Keratinocyte (primary cell): ENCODE measurements around the gene ASB17. TPM values are rescaled to one million over a fixed set of nuclear protein-coding genes. Genes with fewer than 3 reads are reported as not detected.
A peak's percentile ranks its signal among the peaks of the same experiment; 100 is the strongest.

ENCODE experiments used
- DNase-seq: peaks from one replicate; pipeline ENCODE4 v3.0.0-alpha.2; 2011; ENCODE audit warnings: low read depth, missing footprints, low spot score
- FAIRE-seq: peaks from 2 replicates; lab custom pipeline; 2011; peaks lifted over from hg19 to GRCh38; lab: Jason Lieb, UNC
- H2AFZ ChIP-seq: 2 replicates; pipeline ENCODE4 v1.6.0; 2012; ENCODE audit warnings: low read length, control low read depth, inconsistent platforms; ENCODE audit not compliant: control insufficient read depth
- H3K27ac ChIP-seq: 2 replicates; pipeline ENCODE4 v1.5.1; 2011; ENCODE audit warnings: low read length; ENCODE audit not compliant: control insufficient read depth, insufficient read depth
- H3K27me3 ChIP-seq: 3 replicates; pipeline ENCODE4 v1.6.0; 2011; ENCODE audit warnings: low read length; ENCODE audit not compliant: control insufficient read depth, insufficient read depth; ENCODE audit errors: extremely low read depth
- H3K36me3 ChIP-seq, 2 experiments: 2 replicates in 1 of 2; 3 replicates in 1 of 2; pipeline ENCODE4 v1.5.1; 2011; ENCODE audit warnings: low read length in 2 of 2, mild to moderate bottlenecking in 1 of 2; ENCODE audit not compliant: control insufficient read depth in 2 of 2, insufficient read depth in 2 of 2; ENCODE audit errors: extremely low read depth in 1 of 2
- H3K4me1 ChIP-seq: 3 replicates; pipeline ENCODE4 v1.5.1; 2011; ENCODE audit warnings: low read length; ENCODE audit not compliant: control insufficient read depth, insufficient read depth; ENCODE audit errors: extremely low read depth
- H3K4me2 ChIP-seq: 3 replicates; pipeline ENCODE4 v1.6.0; 2011; ENCODE audit warnings: low read depth, low read length; ENCODE audit not compliant: control insufficient read depth, insufficient read depth; ENCODE audit errors: extremely low read depth
- H3K4me3 ChIP-seq, 3 experiments: fragments of 200-600 bp in 1 of 3; sonication (generic) in 1 of 3; 2 replicates in 2 of 3; 3 replicates in 1 of 3; pipeline ENCODE4 v1.5.1; 2011 to 2016; ENCODE audit warnings: low read length in 3 of 3, mild to moderate bottlenecking in 3 of 3, control low read depth in 2 of 3, inconsistent platforms in 1 of 3, low read depth in 1 of 3, mixed read lengths in 1 of 3, mixed run types in 1 of 3, moderate library complexity in 1 of 3; ENCODE audit not compliant: control insufficient read depth in 2 of 3, insufficient read depth in 2 of 3; ENCODE audit errors: extremely low read depth in 1 of 3
- H3K79me2 ChIP-seq: 2 replicates; pipeline ENCODE4 v1.6.0; 2012; ENCODE audit warnings: low read length; ENCODE audit not compliant: control insufficient read depth, insufficient read depth
- H3K9ac ChIP-seq: 3 replicates; pipeline ENCODE4 v1.6.0; 2011; ENCODE audit warnings: low read length; ENCODE audit not compliant: control insufficient read depth, insufficient read depth; ENCODE audit errors: extremely low read depth
- H3K9me1 ChIP-seq: 3 replicates; pipeline ENCODE4 v1.6.0; 2011; ENCODE audit warnings: low read length; ENCODE audit not compliant: control insufficient read depth, insufficient read depth; ENCODE audit errors: extremely low read depth
- H3K9me3 ChIP-seq: 2 replicates; pipeline ENCODE4 v1.5.1; 2012; ENCODE audit warnings: low read depth, low read length; ENCODE audit not compliant: control insufficient read depth
- H4K20me1 ChIP-seq: 3 replicates; pipeline ENCODE4 v1.6.0; 2011; ENCODE audit warnings: low read length; ENCODE audit not compliant: control insufficient read depth, insufficient read depth; ENCODE audit errors: extremely low read depth
- CTCF ChIP-seq, 3 experiments: IDR thresholded peaks in 1 of 3; conservative IDR thresholded peaks in 1 of 3; optimal IDR thresholded peaks in 1 of 3; 2 replicates in 2 of 3; 3 replicates in 1 of 3; pipeline versions ENCODE3 to v1.5.1; 2011; ENCODE audit warnings: low read length in 3 of 3, mild to moderate bottlenecking in 3 of 3, moderate library complexity in 2 of 3, control low read depth in 1 of 3, inconsistent platforms in 1 of 3; ENCODE audit not compliant: insufficient read depth in 2 of 3; ENCODE audit errors: extremely low read depth in 1 of 3
- EZH2 ChIP-seq: IDR thresholded peaks from one replicate; pipeline ENCODE4 v1.6.1; 2012; ENCODE audit warnings: inconsistent platforms, mild to moderate bottlenecking, low read length, moderate library complexity
- dilution Hi-C: fragments of 300-500 bp; cut with MboI; formaldehyde crosslinking; loops from one replicate; pipeline ENCODE4 v1.7.0; 2020; ENCODE audit warnings: low sequenced_read_pairs; ENCODE audit not compliant: extremely low pct_ligation_motif_present
- polyA plus RNA-seq, 5 experiments: library from polyadenylated mRNA; depleted of rRNA in 3 of 5; stranded (reverse) in 3 of 5; stranded (forward) in 1 of 5; unstranded in 1 of 5; fragments of >200 nt; gene quantifications; 1 replicate in 1 of 5; 2 replicates in 3 of 5; 3 replicates in 1 of 5; pipeline versions ENCODE4 v1.2.1 to v1.2.3, GENCODE V29; 2011 to 2012; ENCODE audit warnings: missing spikeins in 2 of 5, low read depth in 1 of 5, low replicate concordance in 1 of 5

Gene ASB17
- polyA plus RNA-seq, 1 donor (not counting 4 experiments of a cell fraction or from before 2014, with no cell fraction given) = not detected

- Histone ChIP-seq H3K27ac (peak overlapping the region; percentile 35), H3K36me3 (no peaks in the 10 kb centered on the region), H3K4me1 (no peaks in the 10 kb centered on the region), H4K20me1 (no peaks in the 10 kb centered on the region), H3K9me1 (no peaks in the 10 kb centered on the region), H3K4me3 (no peak overlapping the region), H3K79me2 (no peaks in the 10 kb centered on the region), H3K9me3 (no peaks in the 10 kb centered on the region), H3K9ac (no peak overlapping the region), H2AFZ (peak overlapping the region; percentile 34), H3K27me3 (no peaks in the 10 kb centered on the region), H3K4me2 (no peak overlapping the region)
- DNase-seq (no peak), FAIRE-seq (no peak)
- dilution Hi-C loops = no loop called here
- no peak for TF ChIP-seq EZH2
- no peak for TF ChIP-seq CTCF (optimal IDR thresholded peaks at IDR 0.05 in 1 of 3, IDR thresholded peaks at IDR 0.05 in 1 of 3, conservative IDR thresholded peaks at IDR 0.05 in 1 of 3; ENCODE audit: extremely low read depth in 1 of 3, insufficient read depth in 2 of 3, low read length in 3 of 3)
Measured at GRCh38 chr1:75954586-75954985, 22.4 kb upstream of the ASB17 start.

GRCh38 chr1:75953461-75953860, 21.3 kb upstream of the ASB17 start:
- Histone ChIP-seq H3K79me2 (no peaks in the 10 kb centered on the region), H3K27me3 (no peaks in the 10 kb centered on the region), H3K9me3 (no peaks in the 10 kb centered on the region), H3K9me1 (no peaks in the 10 kb centered on the region), H3K4me3 (no peak overlapping the region), H3K9ac (no peak overlapping the region), H2AFZ (no peak overlapping the region), H3K4me2 (no peak overlapping the region), H3K27ac (no peak overlapping the region), H4K20me1 (no peaks in the 10 kb centered on the region), H3K4me1 (no peaks in the 10 kb centered on the region), H3K36me3 (no peaks in the 10 kb centered on the region)
- FAIRE-seq (no peak), DNase-seq (no peak)
- TF ChIP-seq EZH2 (no peak), CTCF (optimal IDR thresholded peaks at IDR 0.05 in 1 of 3, IDR thresholded peaks at IDR 0.05 in 1 of 3, conservative IDR thresholded peaks at IDR 0.05 in 1 of 3; ENCODE audit: extremely low read depth in 1 of 3, insufficient read depth in 2 of 3, low read length in 3 of 3) (no peak)
- dilution Hi-C loops = no loop called here
